ENCODE data around the gene TIGD3.

DNA sequence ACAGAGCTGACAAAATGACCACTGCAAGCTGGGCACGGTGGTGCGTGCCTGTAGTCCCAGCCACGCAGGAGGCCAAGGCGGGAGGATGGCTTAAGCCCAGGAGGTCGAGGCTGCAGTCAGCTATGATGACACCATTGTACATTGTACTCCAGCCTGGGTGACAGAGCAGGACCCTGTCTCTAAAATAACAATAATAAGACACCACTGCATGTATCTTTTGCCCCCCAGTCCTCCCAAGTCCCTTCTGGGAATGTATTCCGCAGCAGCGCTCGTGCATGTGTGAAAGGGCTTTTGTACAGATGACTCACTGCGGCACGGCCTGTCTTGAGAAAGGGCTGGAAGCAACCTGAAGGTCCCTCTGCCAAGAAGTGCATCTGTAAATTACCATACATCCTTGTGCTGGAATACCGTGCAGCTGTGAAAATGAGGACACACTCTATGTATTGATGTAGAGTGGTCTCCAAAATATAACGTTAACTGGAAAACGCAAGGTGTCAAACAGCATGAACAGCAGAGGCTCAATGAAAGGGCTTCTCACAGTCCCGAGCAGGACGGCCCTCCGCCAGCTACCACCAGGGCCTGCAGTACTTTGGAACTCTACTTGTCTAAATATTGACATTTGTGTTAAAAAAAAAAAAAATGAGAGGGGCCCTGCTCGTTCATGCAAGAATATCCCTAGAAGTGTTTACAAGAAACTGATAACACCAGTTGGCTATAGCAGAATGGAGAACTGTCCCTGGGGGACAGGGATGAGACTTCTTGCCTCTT is 48.9 kb upstream of the TIGD3 start:
- TF ChIP-seq POLR2A (IDR thresholded peaks at IDR 0.05; ENCODE audit: low read depth, low read length) (no peak), CTCF (IDR thresholded peaks at IDR 0.05; ENCODE audit: extremely low read depth in 1 of 2, insufficient read depth in 1 of 2, low read depth in 1 of 2, low read length in 2 of 2) (no peak), POLR2AphosphoS5 (IDR thresholded peaks at IDR 0.05; ENCODE audit: insufficient read depth, low read depth, low read length) (no peak), MAX (IDR thresholded peaks at IDR 0.05; ENCODE audit: insufficient read depth, insufficient read length) (no peak), MYC (IDR thresholded peaks at IDR 0.05; ENCODE audit: low read depth, low read length) (no peak), EZH2 (IDR thresholded peaks at IDR 0.05; ENCODE audit: borderline replicate concordance, low read depth, low read length, severe bottlenecking) (no peak), JUN (IDR thresholded peaks at IDR 0.05; ENCODE audit: borderline replicate concordance, insufficient read depth, insufficient read length, low read depth) (no peak), FOS (IDR thresholded peaks at IDR 0.05; ENCODE audit: borderline replicate concordance, insufficient read depth, low read length) (no peak)

All from endothelial cell of umbilical vein (primary cell).